Measurements from ENCODE around the gene PTCHD4.

DNA sequence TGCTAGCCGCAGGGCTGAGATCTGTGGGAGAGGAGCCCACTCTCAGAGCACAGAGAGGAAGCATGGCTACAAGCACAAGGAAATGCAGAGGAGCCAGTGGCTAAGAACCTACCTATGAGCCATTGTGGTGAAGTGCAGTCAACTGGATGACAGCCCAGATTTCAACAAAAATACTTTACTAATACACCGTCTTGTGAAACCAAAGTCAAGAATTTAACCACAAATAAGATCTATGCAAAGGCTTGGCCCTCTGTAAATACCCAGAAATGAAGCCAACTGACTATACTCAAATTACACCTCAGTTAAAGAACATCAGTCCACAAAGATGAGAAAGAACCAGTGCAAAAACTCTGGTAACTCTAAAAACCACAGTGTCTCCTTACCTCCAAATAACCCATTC, 40.1 kb upstream of the PTCHD4 start:
- TF ChIP-seq POLR2AphosphoS5 (IDR thresholded peaks at IDR 0.05) (no peak), POLR2A (IDR thresholded peaks at IDR 0.05) (no peak)
- TF ChIP-seq, protein P1, sequence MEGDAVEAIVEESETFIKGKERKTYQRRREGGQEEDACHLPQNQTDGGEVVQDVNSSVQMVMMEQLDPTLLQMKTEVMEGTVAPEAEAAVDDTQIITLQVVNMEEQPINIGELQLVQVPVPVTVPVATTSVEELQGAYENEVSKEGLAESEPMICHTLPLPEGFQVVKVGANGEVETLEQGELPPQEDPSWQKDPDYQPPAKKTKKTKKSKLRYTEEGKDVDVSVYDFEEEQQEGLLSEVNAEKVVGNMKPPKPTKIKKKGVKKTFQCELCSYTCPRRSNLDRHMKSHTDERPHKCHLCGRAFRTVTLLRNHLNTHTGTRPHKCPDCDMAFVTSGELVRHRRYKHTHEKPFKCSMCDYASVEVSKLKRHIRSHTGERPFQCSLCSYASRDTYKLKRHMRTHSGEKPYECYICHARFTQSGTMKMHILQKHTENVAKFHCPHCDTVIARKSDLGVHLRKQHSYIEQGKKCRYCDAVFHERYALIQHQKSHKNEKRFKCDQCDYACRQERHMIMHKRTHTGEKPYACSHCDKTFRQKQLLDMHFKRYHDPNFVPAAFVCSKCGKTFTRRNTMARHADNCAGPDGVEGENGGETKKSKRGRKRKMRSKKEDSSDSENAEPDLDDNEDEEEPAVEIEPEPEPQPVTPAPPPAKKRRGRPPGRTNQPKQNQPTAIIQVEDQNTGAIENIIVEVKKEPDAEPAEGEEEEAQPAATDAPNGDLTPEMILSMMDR (IDR thresholded peaks at IDR 0.05), result no peak

Data from breast epithelium (tissue), 3 donors.